Chondrocyte (in vitro differentiated cells): ENCODE results near the gene MYO16. TPM values are rescaled to one million over a fixed set of nuclear protein-coding genes. Genes with fewer than 3 reads are reported as not detected.
A peak's percentile ranks its signal among the peaks of the same experiment; 100 is the strongest.

Experiments used
- DNase-seq: peaks from one replicate; pipeline ENCODE4 v3.0.0; 2021; ENCODE audit warnings: mixed read lengths, low spot score
- H3K27ac Mint-ChIP-seq: one replicate; pipeline ENCODE4 v1.8.0; 2021; ENCODE audit warnings: mild to moderate bottlenecking, moderate library complexity, mixed read lengths; ENCODE audit not compliant: unreplicated experiment
- H3K27me3 Mint-ChIP-seq: 2 replicates; pipeline ENCODE4 v1.8.0; 2021; ENCODE audit warnings: low read depth, mixed read lengths
- H3K36me3 Mint-ChIP-seq: 2 replicates; pipeline ENCODE4 v1.8.0; 2021; ENCODE audit warnings: low read depth, mixed read lengths
- H3K4me1 Mint-ChIP-seq: 2 replicates; pipeline ENCODE4 v1.8.0; 2021; ENCODE audit warnings: low read depth, mild to moderate bottlenecking, mixed read lengths
- H3K4me3 Mint-ChIP-seq: one replicate; pipeline ENCODE4 v1.8.0; 2021; ENCODE audit warnings: mild to moderate bottlenecking, moderate library complexity, mixed read lengths; ENCODE audit not compliant: unreplicated experiment
- H3K9me3 Mint-ChIP-seq: 2 replicates; pipeline ENCODE4 v1.8.0; 2021; ENCODE audit warnings: low read depth, mixed read lengths
- CTCF ChIP-seq: fragments of 200-600 bp; sonication (generic); IDR thresholded peaks from 2 replicates; pipeline ENCODE4 v1.5.0; 2021; ENCODE audit warnings: antibody characterized with exemption, mild to moderate bottlenecking, moderate library complexity
- total RNA-seq: library from RNA; stranded (reverse); gene quantifications from 3 replicates; pipeline ENCODE4 v1.2.1, GENCODE V29; 2021

MYO16 gene
- total RNA-seq, 1 donor from 2014 or later: 0.12 TPM

GRCh38 chr13:108851660-108852059 is 222.2 kb downstream of the MYO16 start:
- TF ChIP-seq CTCF: no peak
- no peak overlapping the region for H3K27ac Mint-ChIP-seq
- no peaks in the 10 kb centered on the region for H3K4me1 Mint-ChIP-seq
- peaks cover 7% of the 10 kb centered on the region for H3K27me3 Mint-ChIP-seq
- H3K36me3 Mint-ChIP-seq: no peaks in the 10 kb centered on the region
- no peak for DNase-seq
- H3K9me3 Mint-ChIP-seq: no peaks in the 10 kb centered on the region
- no peak overlapping the region for H3K4me3 Mint-ChIP-seq

GRCh38 chr13:108853031-108853430 is 223.6 kb downstream of the MYO16 start:
- H3K4me1 Mint-ChIP-seq: no peaks in the 10 kb centered on the region
- no peak for TF ChIP-seq CTCF
- H3K4me3 Mint-ChIP-seq: no peak overlapping the region
- no peaks in the 10 kb centered on the region for H3K36me3 Mint-ChIP-seq
- H3K27me3 Mint-ChIP-seq: peaks cover 4% of the 10 kb centered on the region
- H3K27ac Mint-ChIP-seq: no peak overlapping the region
- H3K9me3 Mint-ChIP-seq: no peaks in the 10 kb centered on the region
- no peak for DNase-seq

GRCh38 chr13:108855737-108856387 is 226.5 kb downstream of the MYO16 start:
- H3K27ac Mint-ChIP-seq: no peak overlapping the region
- H3K4me1 Mint-ChIP-seq: peaks cover 17% of the 10 kb centered on the region
- peaks cover 4% of the 10 kb centered on the region for H3K27me3 Mint-ChIP-seq
- H3K9me3 Mint-ChIP-seq: no peaks in the 10 kb centered on the region
- no peaks in the 10 kb centered on the region for H3K36me3 Mint-ChIP-seq
- no peak for TF ChIP-seq CTCF
- DNase-seq: no peak
- no peak overlapping the region for H3K4me3 Mint-ChIP-seq

- no peak overlapping the region for H3K4me3 Mint-ChIP-seq
- DNase-seq: no peak
- H3K9me3 Mint-ChIP-seq: no peaks in the 10 kb centered on the region
- TF ChIP-seq CTCF: no peak
- peak overlapping the region; percentile 87 for H3K27ac Mint-ChIP-seq
- H3K4me1 Mint-ChIP-seq: peaks cover 17% of the 10 kb centered on the region
- H3K36me3 Mint-ChIP-seq: no peaks in the 10 kb centered on the region
- H3K27me3 Mint-ChIP-seq: no peaks in the 10 kb centered on the region
Observed at GRCh38 chr13:108858676-108859075, 229.3 kb downstream of the MYO16 start.

GRCh38 chr13:108859197-108860012 is 230.0 kb downstream of the MYO16 start:
- Mint-ChIP-seq H3K9me3 (no peaks in the 10 kb centered on the region), H3K36me3 (no peaks in the 10 kb centered on the region), H3K4me1 (peaks cover 17% of the 10 kb centered on the region), H3K27me3 (no peaks in the 10 kb centered on the region), H3K27ac (peak overlapping the region; percentile 87), H3K4me3 (peak overlapping the region; percentile 57)
- no peak for DNase-seq
- TF ChIP-seq CTCF: no peak
